ENCODE results near the gene OSBPL7.
"Not testable (repeated sequence)": the region's sequence is repeated elsewhere in the genome, so short reads cannot be mapped to it uniquely, and the experiment has no call there.

OSBPL7 gene

DNA sequence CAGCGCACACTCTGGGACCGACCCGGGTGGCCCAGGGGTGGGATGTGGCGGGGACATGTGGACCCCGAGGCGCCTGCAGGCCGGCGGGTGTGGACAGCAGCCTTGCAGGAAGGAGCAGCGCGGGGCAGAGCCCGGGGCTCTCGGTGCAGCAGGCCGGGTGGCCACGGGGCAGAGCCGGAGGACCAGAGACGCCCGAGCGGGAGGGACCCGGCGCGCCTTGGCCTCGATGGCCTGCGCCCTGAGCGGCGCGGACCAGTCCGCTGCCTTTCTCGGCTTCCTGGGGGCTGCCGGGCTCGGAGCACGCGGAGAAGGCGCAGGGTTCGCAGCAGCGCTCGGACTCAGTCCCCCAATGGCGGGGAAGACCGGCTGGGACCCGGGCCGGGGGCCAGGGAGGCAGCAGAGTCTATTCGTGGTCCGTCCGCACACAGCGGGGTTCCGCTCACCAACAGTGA is 43.4 kb downstream of the OSBPL7 start:
- Histone ChIP-seq H3K4me1 (ENCODE audit: control insufficient read depth in 1 of 2, insufficient read depth in 2 of 2, low read length in 2 of 2) (no peaks in the 10 kb centered on the region), H3K27me3 (ENCODE audit: low read depth, low read length) (peaks cover 4% of the 10 kb centered on the region), H3K36me3 (ENCODE audit: control insufficient read depth in 1 of 2, insufficient read depth in 2 of 2, low read length in 2 of 2) (no peaks in the 10 kb centered on the region), H3K27ac (ENCODE audit: low read length) (no peak overlapping the region), H3K4me3 (ENCODE audit: low read depth in 1 of 2, low read length in 2 of 2) (no peak overlapping the region), H3K9me3 (ENCODE audit: control insufficient read depth in 1 of 2, low read length in 2 of 2) (no peaks in the 10 kb centered on the region)

DNA sequence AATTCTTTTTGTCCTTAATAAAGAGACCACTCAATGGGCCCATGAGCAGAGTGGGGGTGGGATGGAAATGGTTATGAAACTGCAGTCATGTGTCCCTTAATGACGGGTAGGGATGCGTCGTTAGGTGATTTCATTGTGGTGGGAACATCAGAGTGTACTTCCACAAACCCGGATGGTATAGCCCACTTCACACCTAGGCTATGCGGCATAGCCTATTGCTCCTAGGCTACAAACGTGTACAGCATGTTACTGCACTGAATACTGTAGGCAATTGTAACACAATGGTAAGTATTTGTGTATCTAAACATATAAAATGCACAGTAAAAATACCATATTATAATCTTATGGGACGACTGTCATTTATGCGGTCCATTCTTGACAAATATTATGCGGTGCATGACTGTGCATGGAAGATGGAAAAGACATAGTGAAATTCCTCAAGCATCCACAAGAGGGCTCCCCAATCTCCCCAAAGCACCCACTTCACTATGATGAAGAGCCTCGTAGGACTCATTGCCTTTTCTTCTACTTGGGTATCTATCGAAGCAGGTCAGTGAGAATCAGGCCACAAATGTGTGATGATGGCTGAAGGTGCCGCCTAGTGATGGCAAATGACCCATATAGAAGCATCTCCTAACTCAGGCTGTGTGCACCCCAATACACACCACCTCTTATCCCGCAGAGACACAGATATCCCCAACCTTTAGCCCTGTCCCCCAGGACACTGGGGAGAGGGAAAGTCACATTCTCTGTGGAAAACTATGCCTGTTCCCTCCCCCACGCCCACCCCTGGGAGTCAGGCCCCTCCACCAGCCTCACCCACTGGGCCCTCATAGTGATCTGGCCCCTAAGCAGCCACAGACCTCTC is 45.0 kb downstream of the OSBPL7 start:
- Histone ChIP-seq H3K9me3 (ENCODE audit: control insufficient read depth in 1 of 2, low read length in 2 of 2) (no peaks in the 10 kb centered on the region), H3K4me1 (ENCODE audit: control insufficient read depth in 1 of 2, insufficient read depth in 2 of 2, low read length in 2 of 2) (no peaks in the 10 kb centered on the region), H3K27me3 (ENCODE audit: low read depth, low read length) (peaks cover 4% of the 10 kb centered on the region), H3K36me3 (ENCODE audit: control insufficient read depth in 1 of 2, insufficient read depth in 2 of 2, low read length in 2 of 2) (no peaks in the 10 kb centered on the region), H3K27ac (ENCODE audit: low read length) (no peak overlapping the region), H3K4me3 (ENCODE audit: low read depth in 1 of 2, low read length in 2 of 2) (no peak overlapping the region)

DNA sequence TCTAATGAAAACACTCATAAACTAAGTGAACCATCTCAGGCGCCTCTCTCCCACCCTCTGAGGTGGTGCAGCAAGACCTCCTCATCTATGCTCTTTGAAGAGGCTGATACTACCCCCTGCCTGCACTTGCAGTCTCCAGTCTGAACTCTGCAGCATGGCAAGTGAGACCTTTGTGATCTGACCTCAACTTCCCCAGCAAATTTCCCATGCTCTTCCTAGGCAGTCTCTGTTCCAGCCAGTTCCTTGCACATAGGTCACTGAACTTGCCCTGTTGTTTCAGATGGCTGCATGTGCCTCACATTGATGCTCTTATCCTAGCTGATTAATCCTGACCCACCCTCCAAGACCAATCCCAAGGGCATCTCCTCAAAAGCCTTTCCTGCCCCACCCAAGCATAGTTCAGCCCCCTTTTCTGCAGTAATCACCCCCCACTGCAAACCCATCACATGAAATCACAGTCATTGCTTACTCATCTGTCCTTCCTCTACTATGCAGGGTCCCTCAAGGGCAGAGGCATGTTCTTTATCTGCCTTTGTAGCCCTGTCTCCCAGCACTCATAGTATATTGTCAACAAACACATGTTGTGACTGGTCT is 46.5 kb downstream of the OSBPL7 start:
- Histone ChIP-seq H3K27ac (ENCODE audit: low read length) (no peak overlapping the region), H3K4me1 (ENCODE audit: control insufficient read depth in 1 of 2, insufficient read depth in 2 of 2, low read length in 2 of 2) (no peaks in the 10 kb centered on the region), H3K9me3 (ENCODE audit: control insufficient read depth in 1 of 2, low read length in 2 of 2) (no peaks in the 10 kb centered on the region), H3K27me3 (ENCODE audit: low read depth, low read length) (no peaks in the 10 kb centered on the region), H3K4me3 (ENCODE audit: low read depth in 1 of 2, low read length in 2 of 2) (no peak overlapping the region), H3K36me3 (ENCODE audit: control insufficient read depth in 1 of 2, insufficient read depth in 2 of 2, low read length in 2 of 2) (no peaks in the 10 kb centered on the region)

DNA sequence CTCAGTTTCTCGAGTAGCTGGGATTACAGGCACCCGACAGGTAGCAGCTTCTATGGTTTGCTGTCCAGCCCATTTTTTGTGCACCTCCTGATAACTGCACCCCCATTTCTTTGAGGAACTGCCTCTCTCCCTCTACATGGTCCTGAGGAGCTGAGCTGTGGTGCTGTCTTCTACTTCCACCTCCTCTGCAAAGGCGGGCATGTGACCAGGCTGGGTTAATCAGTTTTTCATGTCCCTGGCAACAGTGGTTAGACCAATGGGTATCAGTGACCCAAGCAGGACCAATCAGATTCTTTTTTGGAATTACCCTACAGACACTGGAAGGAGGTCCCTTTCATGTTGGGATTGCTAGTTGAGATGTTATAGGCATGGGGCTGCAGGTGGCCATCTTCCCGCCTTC is 47.3 kb downstream of the OSBPL7 start:
- H3K27ac ChIP-seq (ENCODE audit: low read length), result no peak overlapping the region
- H3K4me1 ChIP-seq (ENCODE audit: control insufficient read depth in 1 of 2, insufficient read depth in 2 of 2, low read length in 2 of 2), result no peaks in the 10 kb centered on the region
- H3K4me3 ChIP-seq (ENCODE audit: low read depth in 1 of 2, low read length in 2 of 2), result no peak overlapping the region
- no peaks in the 10 kb centered on the region for H3K9me3 ChIP-seq (ENCODE audit: control insufficient read depth in 1 of 2, low read length in 2 of 2)
- H3K36me3 ChIP-seq (ENCODE audit: control insufficient read depth in 1 of 2, insufficient read depth in 2 of 2, low read length in 2 of 2), result no peaks in the 10 kb centered on the region
- H3K27me3 ChIP-seq (ENCODE audit: low read depth, low read length), result no peaks in the 10 kb centered on the region

DNA sequence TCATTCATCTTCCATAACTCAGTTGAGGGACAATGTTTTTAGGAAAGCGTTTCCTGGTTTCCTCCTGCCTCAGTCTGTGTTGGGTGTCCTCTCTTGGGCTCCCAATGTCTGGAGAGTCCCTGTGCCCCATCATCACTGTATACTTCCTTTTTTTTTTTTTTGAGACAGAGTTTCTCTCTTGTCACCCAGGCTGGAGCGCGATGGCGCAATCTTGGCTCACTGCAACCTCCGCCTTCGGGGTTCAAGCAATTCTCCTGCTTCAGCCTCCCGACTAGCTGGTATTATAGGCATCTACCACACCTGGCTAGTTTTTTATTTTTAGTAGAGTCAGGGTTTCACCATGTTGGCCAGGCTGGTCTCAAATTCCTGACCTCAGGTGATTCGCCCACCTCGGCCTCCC is 47.9 kb downstream of the OSBPL7 start:
- not testable (repeated sequence) for H3K4me3 ChIP-seq (ENCODE audit: low read depth in 1 of 2, low read length in 2 of 2); H3K27me3 ChIP-seq (ENCODE audit: low read depth, low read length); H3K4me1 ChIP-seq (ENCODE audit: control insufficient read depth in 1 of 2, insufficient read depth in 2 of 2, low read length in 2 of 2); H3K36me3 ChIP-seq (ENCODE audit: control insufficient read depth in 1 of 2, insufficient read depth in 2 of 2, low read length in 2 of 2); H3K9me3 ChIP-seq (ENCODE audit: control insufficient read depth in 1 of 2, low read length in 2 of 2); H3K27ac ChIP-seq (ENCODE audit: low read length)

DNA sequence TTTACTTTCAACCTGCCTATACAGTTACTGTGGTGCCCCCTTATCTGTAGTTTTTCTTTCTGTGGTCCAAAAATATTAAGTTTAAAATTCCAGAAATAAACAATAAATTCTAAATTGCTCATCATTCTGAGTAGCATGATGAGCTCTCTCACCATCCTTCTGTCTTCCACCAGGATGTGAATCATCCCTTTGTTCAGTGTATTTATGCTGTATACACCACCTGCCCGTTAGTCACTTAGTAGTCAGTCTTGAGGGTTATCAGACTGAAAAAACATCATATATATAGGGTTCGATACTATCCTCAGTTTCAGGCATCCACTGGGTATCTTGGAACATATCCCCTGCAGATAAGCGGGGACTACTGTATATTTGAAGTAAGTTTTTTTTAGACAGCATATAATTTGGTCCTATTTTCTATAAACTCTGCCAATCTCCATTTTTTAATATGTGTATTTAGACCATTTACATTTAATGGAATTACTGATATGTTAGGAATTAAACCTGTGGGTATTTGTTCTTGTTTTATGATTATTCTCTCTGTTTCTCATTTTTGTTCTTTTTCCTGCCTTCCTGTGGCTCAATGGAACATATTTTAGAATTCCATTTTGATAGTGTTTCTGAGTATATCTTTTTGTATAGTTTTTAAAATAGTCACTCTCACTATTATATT is 57.5 kb downstream of the OSBPL7 start:
- Histone ChIP-seq H3K27ac (ENCODE audit: low read length) (no peak overlapping the region), H3K27me3 (ENCODE audit: low read depth, low read length) (no peaks in the 10 kb centered on the region), H3K4me1 (ENCODE audit: control insufficient read depth in 1 of 2, insufficient read depth in 2 of 2, low read length in 2 of 2) (no peaks in the 10 kb centered on the region), H3K4me3 (ENCODE audit: low read depth in 1 of 2, low read length in 2 of 2) (no peak overlapping the region), H3K9me3 (ENCODE audit: control insufficient read depth in 1 of 2, low read length in 2 of 2) (peaks cover 5 to 14% of the 10 kb centered on the region in 2 donors), H3K36me3 (ENCODE audit: control insufficient read depth in 1 of 2, insufficient read depth in 2 of 2, low read length in 2 of 2) (no peaks in the 10 kb centered on the region)

DNA sequence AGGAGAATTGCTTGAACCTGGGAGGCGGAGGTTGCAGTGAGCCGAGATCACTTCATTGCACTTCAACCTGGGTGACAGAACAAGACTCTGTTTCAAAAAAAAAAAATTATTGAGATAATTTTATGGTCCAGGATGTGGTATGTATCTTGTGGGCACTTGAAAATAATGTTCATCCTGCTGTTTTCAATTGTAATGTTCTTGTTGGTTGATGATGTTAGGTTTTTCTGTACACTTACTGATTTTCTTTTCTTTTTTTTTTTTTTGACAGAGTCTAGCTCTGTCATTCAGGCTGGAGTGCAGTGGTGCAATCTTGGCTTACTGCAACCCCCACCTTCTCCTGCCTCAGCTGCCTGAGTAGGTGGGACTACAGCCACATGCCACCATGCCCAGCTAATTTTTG is 58.9 kb downstream of the OSBPL7 start:
- H3K4me3 ChIP-seq (ENCODE audit: low read depth in 1 of 2, low read length in 2 of 2), result no peak overlapping the region
- no peak overlapping the region for H3K27ac ChIP-seq (ENCODE audit: low read length)
- no peaks in the 10 kb centered on the region for H3K27me3 ChIP-seq (ENCODE audit: low read depth, low read length)
- H3K4me1 ChIP-seq (ENCODE audit: control insufficient read depth in 1 of 2, insufficient read depth in 2 of 2, low read length in 2 of 2), result no peaks in the 10 kb centered on the region
- no peaks in the 10 kb centered on the region for H3K36me3 ChIP-seq (ENCODE audit: control insufficient read depth in 1 of 2, insufficient read depth in 2 of 2, low read length in 2 of 2)
- peaks cover 5 to 14% of the 10 kb centered on the region in 2 donors for H3K9me3 ChIP-seq (ENCODE audit: control insufficient read depth in 1 of 2, low read length in 2 of 2)

DNA sequence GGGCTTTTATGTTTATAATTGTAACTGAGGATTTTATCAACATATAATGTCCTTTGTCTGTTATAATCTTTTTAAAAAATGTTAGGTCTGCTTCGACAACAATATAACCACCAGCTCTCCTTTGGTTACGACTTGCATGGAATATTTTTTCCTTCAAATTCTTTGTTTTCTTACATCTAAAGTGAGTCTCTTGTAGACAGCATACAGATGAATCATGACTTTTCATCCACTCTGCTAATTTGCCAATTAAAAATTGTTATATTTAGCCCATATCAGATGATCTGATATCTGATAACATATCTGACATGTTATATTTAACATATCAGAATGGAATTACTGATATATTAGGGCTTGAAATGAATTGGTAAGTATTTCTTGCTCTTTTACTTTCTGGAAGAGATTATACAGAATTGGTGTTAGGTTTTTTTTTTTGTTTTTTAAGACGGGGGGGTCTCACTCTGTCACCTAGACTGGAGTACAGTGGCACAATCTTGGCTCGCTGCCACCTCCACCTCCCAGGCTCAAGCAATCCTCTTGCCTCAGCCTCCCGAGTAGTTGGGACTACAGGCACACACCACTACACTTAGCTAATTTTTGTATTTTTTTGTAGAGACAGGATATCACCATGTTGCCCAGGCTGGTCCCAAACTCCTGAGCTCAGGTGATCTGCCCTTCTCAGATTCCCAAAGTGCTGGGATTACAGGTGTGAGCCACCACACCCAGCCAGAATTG is 61.0 kb downstream of the OSBPL7 start:
- Histone ChIP-seq H3K36me3 (ENCODE audit: control insufficient read depth in 1 of 2, insufficient read depth in 2 of 2, low read length in 2 of 2) (no peaks in the 10 kb centered on the region), H3K27ac (ENCODE audit: low read length) (no peak overlapping the region), H3K27me3 (ENCODE audit: low read depth, low read length) (no peaks in the 10 kb centered on the region), H3K9me3 (ENCODE audit: control insufficient read depth in 1 of 2, low read length in 2 of 2) (peaks cover 5 to 14% of the 10 kb centered on the region in 2 donors), H3K4me1 (ENCODE audit: control insufficient read depth in 1 of 2, insufficient read depth in 2 of 2, low read length in 2 of 2) (no peaks in the 10 kb centered on the region), H3K4me3 (ENCODE audit: low read depth in 1 of 2, low read length in 2 of 2) (no peak overlapping the region)

DNA sequence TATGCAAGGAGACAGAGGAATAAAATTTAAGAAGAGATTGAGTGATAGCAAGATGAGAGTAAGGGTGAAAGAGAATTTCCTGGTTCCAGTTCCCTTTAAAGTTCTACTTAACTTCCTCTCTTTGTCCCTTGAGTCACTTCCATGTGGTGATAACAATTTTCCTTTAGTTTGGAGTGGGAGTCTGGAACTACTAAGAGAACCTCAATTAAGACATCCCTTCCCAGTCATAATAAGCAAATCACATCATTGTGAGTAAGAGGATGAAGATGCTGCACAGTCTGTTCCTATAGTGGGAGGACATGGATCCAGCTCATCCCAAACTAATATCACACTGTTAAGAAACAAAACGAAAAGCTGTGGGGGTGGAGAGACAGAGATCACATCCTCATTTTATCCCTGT is 64.2 kb downstream of the OSBPL7 start:
- Histone ChIP-seq H3K36me3 (ENCODE audit: control insufficient read depth in 1 of 2, insufficient read depth in 2 of 2, low read length in 2 of 2) (no peaks in the 10 kb centered on the region), H3K4me1 (ENCODE audit: control insufficient read depth in 1 of 2, insufficient read depth in 2 of 2, low read length in 2 of 2) (no peaks in the 10 kb centered on the region), H3K27ac (ENCODE audit: low read length) (no peak overlapping the region), H3K4me3 (ENCODE audit: low read depth in 1 of 2, low read length in 2 of 2) (no peak overlapping the region), H3K27me3 (ENCODE audit: low read depth, low read length) (no peaks in the 10 kb centered on the region), H3K9me3 (ENCODE audit: control insufficient read depth in 1 of 2, low read length in 2 of 2) (peaks cover 5 to 11% of the 10 kb centered on the region in 2 donors)

Data from muscle layer of duodenum (tissue), 2 donors.